H1 (cell line): ENCODE results near the gene SLC26A1. TPM values are rescaled to one million over a fixed set of nuclear protein-coding genes. Genes with fewer than 3 reads are reported as not detected.

Experiments
- CTCF ChIA-PET: fragments of 300-600 bp; sonication (Branson Sonifier 250); formaldehyde crosslinking; loops from one replicate; lab custom pipeline; 2021; ENCODE audit not compliant: partially characterized antibody; lab: Charles Lee
- POLR2A ChIA-PET: fragments of 300-600 bp; sonication (Branson Sonifier 250); formaldehyde crosslinking; loops from one replicate; lab custom pipeline; 2021; ENCODE audit warnings: inconsistent platforms; ENCODE audit not compliant: partially characterized antibody; lab: Charles Lee
- DNase-seq, 2 experiments: peaks; one replicate each; pipeline versions ENCODE4 v3.0.0 to v3.0.0-alpha.2; 2010 to 2022; ENCODE audit warnings: low spot score in 2 of 2, low read depth in 1 of 2, mixed read lengths in 1 of 2
- FAIRE-seq: peaks from 2 replicates; lab custom pipeline; 2011; peaks lifted over from hg19 to GRCh38; lab: Jason Lieb, UNC
- H2AFZ ChIP-seq: 2 replicates; pipeline ENCODE4 v1.8.1; 2012; ENCODE audit warnings: low read length, inconsistent platforms
- H2AK5ac ChIP-seq: 2 replicates; pipeline ENCODE4 v1.6.1; 2013; ENCODE audit warnings: low read depth, low read length
- H2BK120ac ChIP-seq: replicated peaks from 2 replicates; pipeline ENCODE3; 2013; ENCODE audit warnings: low read depth, low read length, inconsistent platforms
- H2BK12ac ChIP-seq: 2 replicates; pipeline ENCODE4 v1.6.1; 2013; ENCODE audit warnings: low read depth, low read length
- H2BK15ac ChIP-seq: 2 replicates; pipeline ENCODE4 v1.6.1; 2013; ENCODE audit warnings: low read length
- H2BK20ac ChIP-seq: 2 replicates; pipeline ENCODE4 v1.6.1; 2013; ENCODE audit warnings: low read length
- H2BK5ac ChIP-seq: 2 replicates; pipeline ENCODE4 v1.6.1; 2013; ENCODE audit warnings: low read depth, low read length
- H3K14ac ChIP-seq: 2 replicates; pipeline ENCODE4 v1.6.1; 2013; ENCODE audit warnings: inconsistent platforms; ENCODE audit not compliant: insufficient read length
- H3K18ac ChIP-seq: 2 replicates; pipeline ENCODE4 v1.6.1; 2013; ENCODE audit warnings: low read length; ENCODE audit errors: extremely low read depth
- H3K23ac ChIP-seq: 2 replicates; pipeline ENCODE4 v1.6.1; 2013; ENCODE audit warnings: inconsistent platforms; ENCODE audit not compliant: insufficient read length
- H3K23me2 ChIP-seq: 2 replicates; pipeline ENCODE4 v1.6.1; 2013; ENCODE audit warnings: low read depth, low read length
- H3K27ac ChIP-seq: 2 replicates; pipeline ENCODE4 v1.6.1; 2011; ENCODE audit warnings: low read depth, low read length, inconsistent platforms
- H3K27me3 ChIP-seq, 4 experiments: replicated peaks in 1 of 4; 1 replicate in 1 of 4; 2 replicates in 3 of 4; pipeline versions ENCODE4 v1.6.1 to v1.8.1; 2011 to 2013; ENCODE audit warnings: low read length in 3 of 4, mild to moderate bottlenecking in 3 of 4, inconsistent platforms in 2 of 4, mixed read lengths in 2 of 4, moderate library complexity in 1 of 4; ENCODE audit not compliant: control insufficient read depth in 3 of 4, insufficient read depth in 3 of 4; ENCODE audit errors: extremely low read depth in 1 of 4
- H3K36me3 ChIP-seq, 4 experiments: 2 replicates each; pipeline versions ENCODE4 v1.6.1 to v1.8.1; 2011 to 2013; ENCODE audit warnings: mild to moderate bottlenecking in 4 of 4, low read length in 3 of 4, moderate library complexity in 2 of 4, control low read depth in 1 of 4, inconsistent platforms in 1 of 4; ENCODE audit not compliant: insufficient read depth in 4 of 4, control insufficient read depth in 2 of 4
- H3K4ac ChIP-seq: replicated peaks from 2 replicates; pipeline ENCODE3; 2013; ENCODE audit warnings: low read length, low read depth, mixed read lengths, inconsistent platforms; ENCODE audit not compliant: insufficient read length
- H3K4me1 ChIP-seq, 4 experiments: replicated peaks in 1 of 4; 1 replicate in 1 of 4; 2 replicates in 3 of 4; pipeline versions ENCODE4 v1.6.1 to v1.8.1; 2011 to 2013; ENCODE audit warnings: low read length in 3 of 4, inconsistent platforms in 2 of 4, mixed read lengths in 1 of 4; ENCODE audit not compliant: insufficient read depth in 4 of 4, control insufficient read depth in 3 of 4
- H3K4me2 ChIP-seq, 2 experiments: 2 replicates each; pipeline versions ENCODE4 v1.6.1 to v1.8.1; 2011 to 2013; ENCODE audit warnings: low read depth in 2 of 2, low read length in 2 of 2, control low read depth in 1 of 2, inconsistent platforms in 1 of 2, mild to moderate bottlenecking in 1 of 2; ENCODE audit not compliant: insufficient read depth in 1 of 2
- H3K4me3 ChIP-seq, 4 experiments: fragments of 200-600, 300-600 bp in 1 of 4; sonication (generic), shearing (Covaris generic), sonication (Bioruptor Twin) in 1 of 4; 2 replicates each; pipeline versions ENCODE4 v1.5.1 to v1.8.1; 2011 to 2016; ENCODE audit warnings: low read length in 4 of 4, low read depth in 3 of 4, control low read depth in 2 of 4, inconsistent platforms in 2 of 4, mild to moderate bottlenecking in 2 of 4, mixed read lengths in 1 of 4, moderate library complexity in 1 of 4; ENCODE audit not compliant: insufficient read depth in 2 of 4; ENCODE audit errors: extremely low read depth in 1 of 4
- H3K56ac ChIP-seq: replicated peaks from 2 replicates; pipeline ENCODE3; 2013; ENCODE audit warnings: low read depth, mild to moderate bottlenecking, mixed read lengths, low read length, inconsistent platforms; ENCODE audit not compliant: insufficient read length
- H3K79me1 ChIP-seq: 2 replicates; pipeline ENCODE4 v1.6.1; 2013; ENCODE audit warnings: low read depth, low read length, control low read depth
- H3K79me2 ChIP-seq, 2 experiments: 2 replicates each; pipeline versions ENCODE4 v1.6.1 to v1.8.1; 2012 to 2013; ENCODE audit warnings: low read length in 2 of 2, mild to moderate bottlenecking in 2 of 2, inconsistent platforms in 1 of 2; ENCODE audit not compliant: insufficient read depth in 2 of 2, control insufficient read depth in 1 of 2
- H3K9ac ChIP-seq, 4 experiments: replicated peaks in 1 of 4; 1 replicate in 1 of 4; 2 replicates in 3 of 4; pipeline versions ENCODE4 v1.6.1 to v1.8.1; 2011 to 2013; ENCODE audit warnings: low read depth in 3 of 4, low read length in 3 of 4, control low read depth in 2 of 4, mild to moderate bottlenecking in 2 of 4, moderate library complexity in 2 of 4, inconsistent platforms in 1 of 4; ENCODE audit errors: extremely low read depth in 1 of 4
- H3K9me3 ChIP-seq, 2 experiments: 2 replicates each; pipeline versions ENCODE4 v1.6.1 to v1.8.1; 2012 to 2013; ENCODE audit warnings: mild to moderate bottlenecking in 2 of 2, moderate library complexity in 2 of 2, control low read depth in 1 of 2, inconsistent platforms in 1 of 2, low read depth in 1 of 2, low read length in 1 of 2, mixed read lengths in 1 of 2; ENCODE audit not compliant: insufficient read depth in 2 of 2
- H4K20me1 ChIP-seq, 2 experiments: replicated peaks in 1 of 2; 2 replicates each; pipeline versions ENCODE3 to v1.8.1; 2011 to 2013; ENCODE audit warnings: inconsistent platforms in 2 of 2, low read length in 2 of 2, mild to moderate bottlenecking in 1 of 2; ENCODE audit not compliant: insufficient read depth in 2 of 2, control insufficient read depth in 1 of 2
- H4K5ac ChIP-seq: 2 replicates; pipeline ENCODE4 v1.6.1; 2013; ENCODE audit warnings: low read length, low read depth, mixed read lengths, inconsistent platforms; ENCODE audit not compliant: insufficient read length
- H4K8ac ChIP-seq: 2 replicates; pipeline ENCODE4 v1.8.0; 2013; ENCODE audit warnings: mild to moderate bottlenecking, moderate library complexity, low read length, inconsistent platforms; ENCODE audit not compliant: insufficient read depth; ENCODE audit errors: extremely low read depth
- H4K91ac ChIP-seq: replicated peaks from 2 replicates; pipeline ENCODE3; 2013; ENCODE audit warnings: low read length, mixed read lengths, inconsistent platforms; ENCODE audit not compliant: insufficient read length
- CEBPB ChIP-seq: IDR thresholded peaks from 2 replicates; pipeline ENCODE4 v1.6.1; 2012; ENCODE audit warnings: low read depth, low read length
- GTF2F1 ChIP-seq: IDR thresholded peaks from 2 replicates; pipeline ENCODE4 v1.6.1; 2012; ENCODE audit warnings: low read depth, low read length, improper control_type of control experiment, borderline replicate concordance
- MAFK ChIP-seq: IDR thresholded peaks from 2 replicates; pipeline ENCODE4 v1.6.1; 2012; ENCODE audit warnings: low read depth, mild to moderate bottlenecking, improper control_type of control experiment, low read length
- NANOG ChIP-seq: IDR thresholded peaks from 2 replicates; pipeline ENCODE4 v1.6.1; 2011; ENCODE audit warnings: low read length, low read depth, mild to moderate bottlenecking, inconsistent platforms; ENCODE audit not compliant: insufficient read depth, poor library complexity, severe bottlenecking
- NRF1 ChIP-seq: IDR thresholded peaks from 2 replicates; pipeline ENCODE4 v1.6.1; 2011; ENCODE audit warnings: mild to moderate bottlenecking, low read depth, low read length, improper control_type of control experiment
- PHF8 ChIP-seq: fragments of 200-600 bp; sonication (generic); conservative IDR thresholded peaks from 2 replicates; pipeline ENCODE4 v1.7.1; 2012; ENCODE audit warnings: low read depth, mild to moderate bottlenecking, inconsistent platforms, low read length, moderate library complexity
- POLR2AphosphoS5 ChIP-seq: IDR thresholded peaks from 2 replicates; pipeline ENCODE4 v1.6.1; 2011; ENCODE audit warnings: low read depth, low read length
- RXRA ChIP-seq: IDR thresholded peaks from 2 replicates; pipeline ENCODE4 v1.6.1; 2011; ENCODE audit warnings: low read depth, mild to moderate bottlenecking, low read length, moderate library complexity; ENCODE audit not compliant: insufficient read depth
- SAP30 ChIP-seq: fragments of 300-600 bp; sonication (generic); IDR thresholded peaks from 2 replicates; pipeline ENCODE4 v1.7.1; 2012; ENCODE audit warnings: low read length, moderate library complexity, mild to moderate bottlenecking, inconsistent platforms; ENCODE audit not compliant: insufficient read depth, insufficient replicate concordance
- TCF12 ChIP-seq: IDR thresholded peaks from 2 replicates; pipeline ENCODE4 v1.6.1; 2011; ENCODE audit warnings: low read depth, mild to moderate bottlenecking, low read length
- WGBS, 2 experiments: shearing (Covaris generic) in 1 of 2; methylation state at CpG; one replicate each; pipeline versions ENCODE4 v1.1.6 to v1.1.7; 2013 to 2015; ENCODE audit warnings: low lambda C conversion rate in 2 of 2, mixed read lengths in 2 of 2, inconsistent platforms in 1 of 2, low coverage in 1 of 2, missing lambda C conversion rate in 1 of 2; ENCODE audit not compliant: insufficient replicate concordance in 2 of 2, insufficient coverage in 1 of 2, insufficient read length in 1 of 2; ENCODE audit errors: extremely low coverage in 1 of 2, missing lambda C conversion rate in 1 of 2; 5-methylcytosine and 5-hydroxymethylcytosine counted together
- polyA plus RNA-seq, 7 experiments: library from polyadenylated mRNA; depleted of rRNA in 3 of 7; stranded (reverse) in 5 of 7; unstranded in 2 of 7; fragments of >200 nt in 5 of 7; fragments of 200-250 nt in 2 of 7; gene quantifications; 1 replicate in 5 of 7; 2 replicates in 1 of 7; 4 replicates in 1 of 7; pipeline versions ENCODE4 v1.2.1 to v1.2.3, GENCODE V29; 2011 to 2013; ENCODE audit warnings: missing spikeins in 2 of 7, mixed read lengths in 2 of 7
- total RNA-seq: library from RNA; stranded (reverse); fragmentation: NEBNext Ultra II Directional; extraction: Animal tissue kit (Norgen Biotek cat#: 25700); gene quantifications from 2 replicates; pipeline ENCODE4 v1.2.1, GENCODE V29; 2021
- TF ChIP-seq, protein P1 (sequence below): IDR thresholded peaks from 2 replicates; pipeline ENCODE4 v1.6.1; 2012; ENCODE audit warnings: low read length, inconsistent platforms

Gene SLC26A1
- total and polyA plus RNA-seq, 2 of the 8 experiments (the other 6 are each of a cell fraction or from before 2014, with no cell fraction given) = 0.11 TPM; not detected in 1

DNA sequence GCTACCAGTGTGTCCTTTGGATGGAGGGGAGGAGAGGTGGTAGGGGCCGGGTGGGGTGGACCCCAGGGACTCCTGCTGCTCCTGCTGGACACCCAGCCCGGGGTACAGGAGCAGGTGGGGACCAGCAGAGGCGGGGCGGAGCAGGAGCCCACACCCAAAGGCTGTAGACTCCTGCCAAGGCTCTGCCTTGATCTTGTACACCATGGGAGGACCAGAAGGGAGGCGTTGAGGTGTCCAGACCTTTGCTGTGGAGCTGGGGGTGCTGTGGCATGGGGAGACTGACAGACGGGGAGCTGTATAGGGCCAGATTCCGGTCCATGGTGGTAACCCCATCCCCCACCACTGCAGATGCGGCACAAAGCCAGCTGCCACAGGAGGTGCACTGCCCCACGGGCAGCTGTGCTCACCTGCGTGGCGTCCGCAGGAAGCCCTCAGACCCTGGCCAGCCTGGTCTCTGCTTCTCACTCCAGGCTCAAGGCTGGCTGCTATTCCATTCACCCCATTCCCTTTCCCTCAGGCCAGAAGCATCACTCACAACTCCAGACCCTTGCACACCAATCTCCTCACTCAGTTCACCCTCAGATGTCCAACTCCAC lies 5.0 kb upstream of the SLC26A1 start:
- peaks cover 0 to 6% (median 4%) of the 10 kb centered on the region in 4 experiments; a peak in 5 of 7 replicates for H3K4me1 ChIP-seq
- no peak overlapping the region for H3K14ac ChIP-seq
- no peaks in the 10 kb centered on the region for H3K9me3 ChIP-seq
- H4K20me1 ChIP-seq = peaks cover 2 to 24% of the 10 kb centered on the region in 2 experiments
- no peak overlapping the region for H4K5ac ChIP-seq
- H2BK12ac ChIP-seq = no peak overlapping the region
- H2BK15ac ChIP-seq = no peak overlapping the region
- 75% methylated on average over 9 of the region's 12 CpGs; no CpG with 5 or more reads in 1 of the 2 experiments for WGBS, 2 experiments
- H3K9ac ChIP-seq = no peak overlapping the region
- peaks cover 45 to 73% (median 69%) of the 10 kb centered on the region in 4 experiments for H3K27me3 ChIP-seq
- no peak overlapping the region for H3K27ac ChIP-seq
- ChIA-PET CTCF (interaction anchor here (0.7 to 1.3 kb wide), 6 partner anchors 9 to 263 kb away, joined by 3 to 4 read pairs (median 3); no protein-coding TSS in a partner anchor), POLR2A (interaction anchor here (0.6 kb wide), 1 partner anchor 529 kb away, joined by 3 read pairs; no protein-coding TSS in a partner anchor)
- no peak overlapping the region for H2AFZ ChIP-seq
- no peak overlapping the region for H3K23ac ChIP-seq
- H2BK5ac ChIP-seq = no peak overlapping the region
- no peak overlapping the region for H2BK120ac ChIP-seq
- FAIRE-seq (no peak), DNase-seq (no peak)
- peak overlapping the region; percentile 2; the same call in 1 of the 2 replicates for H2AK5ac ChIP-seq
- no peaks in the 10 kb centered on the region for H3K79me1 ChIP-seq
- no peak overlapping the region for H4K8ac ChIP-seq
- H3K4ac ChIP-seq = no peak overlapping the region
- H2BK20ac ChIP-seq = no peak overlapping the region
- H3K4me2 ChIP-seq = peak overlapping the region in 1 of 2 experiments; percentile 38; a peak in 1 of 4 replicates
- no peak overlapping the region for H3K18ac ChIP-seq
- no peak overlapping the region for H4K91ac ChIP-seq
- peak overlapping the region in 1 of 4 experiments; percentile 60; a peak in 1 of 8 replicates for H3K4me3 ChIP-seq
- H3K36me3 ChIP-seq = no peaks in the 10 kb centered on the region
- peaks cover 8% of the 10 kb centered on the region; the same call in 1 of the 2 replicates for H3K23me2 ChIP-seq
- H3K56ac ChIP-seq = no peak overlapping the region
- no peaks in the 10 kb centered on the region for H3K79me2 ChIP-seq
- no peak for TF ChIP-seq GTF2F1
- TF ChIP-seq NRF1 = no peak
- no peak for TF ChIP-seq RXRA
- no peak for TF ChIP-seq POLR2AphosphoS5
- TF ChIP-seq NANOG = no peak
- no peak for TF ChIP-seq TCF12
- no peak for TF ChIP-seq PHF8
- no peak for TF ChIP-seq SAP30
- TF ChIP-seq, protein P1, sequence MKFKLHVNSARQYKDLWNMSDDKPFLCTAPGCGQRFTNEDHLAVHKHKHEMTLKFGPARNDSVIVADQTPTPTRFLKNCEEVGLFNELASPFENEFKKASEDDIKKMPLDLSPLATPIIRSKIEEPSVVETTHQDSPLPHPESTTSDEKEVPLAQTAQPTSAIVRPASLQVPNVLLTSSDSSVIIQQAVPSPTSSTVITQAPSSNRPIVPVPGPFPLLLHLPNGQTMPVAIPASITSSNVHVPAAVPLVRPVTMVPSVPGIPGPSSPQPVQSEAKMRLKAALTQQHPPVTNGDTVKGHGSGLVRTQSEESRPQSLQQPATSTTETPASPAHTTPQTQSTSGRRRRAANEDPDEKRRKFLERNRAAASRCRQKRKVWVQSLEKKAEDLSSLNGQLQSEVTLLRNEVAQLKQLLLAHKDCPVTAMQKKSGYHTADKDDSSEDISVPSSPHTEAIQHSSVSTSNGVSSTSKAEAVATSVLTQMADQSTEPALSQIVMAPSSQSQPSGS = no peak
- TF ChIP-seq MAFK = no peak
- TF ChIP-seq CEBPB = no peak
